Trophoblast cell (in vitro differentiated cells and primary cell): ENCODE measurements around the gene ARHGAP31.

ENCODE experiments used
- DNase-seq, 2 donors: peaks; one replicate each; pipeline ENCODE4 v3.0.0-alpha.2; 2016
- H2AFZ ChIP-seq: 2 replicates; pipeline ENCODE4 v1.6.1; 2013; ENCODE audit warnings: low read length, moderate library complexity, mild to moderate bottlenecking; ENCODE audit not compliant: insufficient read depth, poor library complexity
- H2AK5ac ChIP-seq: 2 replicates; pipeline ENCODE4 v1.6.1; 2013; ENCODE audit warnings: mild to moderate bottlenecking, low read length
- H2BK120ac ChIP-seq: 2 replicates; pipeline ENCODE4 v1.6.1; 2013; ENCODE audit warnings: low read length, mild to moderate bottlenecking, moderate library complexity; ENCODE audit not compliant: insufficient read depth, poor library complexity
- H2BK12ac ChIP-seq: 2 replicates; pipeline ENCODE4 v1.6.1; 2013; ENCODE audit warnings: mild to moderate bottlenecking, low read length, moderate library complexity
- H2BK5ac ChIP-seq: 2 replicates; pipeline ENCODE4 v1.6.1; 2013; ENCODE audit warnings: low read length, low read depth, moderate library complexity, mild to moderate bottlenecking; ENCODE audit not compliant: poor library complexity
- H3K14ac ChIP-seq: 2 replicates; pipeline ENCODE4 v1.6.1; 2013; ENCODE audit warnings: mild to moderate bottlenecking, low read length
- H3K18ac ChIP-seq: 2 replicates; pipeline ENCODE4 v1.6.1; 2013; ENCODE audit warnings: mild to moderate bottlenecking, low read length
- H3K23ac ChIP-seq: 2 replicates; pipeline ENCODE4 v1.6.1; 2013; ENCODE audit warnings: low read length
- H3K27ac ChIP-seq: 2 replicates; pipeline ENCODE4 v1.5.1; 2013; ENCODE audit warnings: low read depth, mild to moderate bottlenecking, inconsistent platforms, low read length, moderate library complexity
- H3K27me3 ChIP-seq: 2 replicates; pipeline ENCODE4 v1.6.1; 2013; ENCODE audit warnings: inconsistent platforms, mild to moderate bottlenecking, low read length, moderate library complexity; ENCODE audit not compliant: insufficient read depth
- H3K36me3 ChIP-seq, 2 experiments: 1 replicate in 1 of 2; 2 replicates in 1 of 2; pipeline ENCODE4 v1.6.1; 2013; ENCODE audit warnings: low read length in 2 of 2, mild to moderate bottlenecking in 2 of 2, moderate library complexity in 1 of 2; ENCODE audit not compliant: insufficient read depth in 2 of 2, control insufficient read depth in 1 of 2
- H3K4ac ChIP-seq: 2 replicates; pipeline ENCODE4 v1.6.1; 2013; ENCODE audit warnings: low read depth, mild to moderate bottlenecking, low read length, moderate library complexity
- H3K4me1 ChIP-seq, 2 experiments: 1 replicate in 1 of 2; 2 replicates in 1 of 2; pipeline ENCODE4 v1.6.1; 2013; ENCODE audit warnings: low read length in 2 of 2, mild to moderate bottlenecking in 2 of 2, moderate library complexity in 1 of 2; ENCODE audit not compliant: insufficient read depth in 2 of 2, control insufficient read depth in 1 of 2
- H3K4me2 ChIP-seq: 2 replicates; pipeline ENCODE4 v1.6.1; 2013; ENCODE audit warnings: inconsistent platforms, mild to moderate bottlenecking, low read length, moderate library complexity
- H3K4me3 ChIP-seq: 2 replicates; pipeline ENCODE4 v1.5.1; 2013; ENCODE audit warnings: mild to moderate bottlenecking, low read depth, low read length, inconsistent platforms
- H3K79me1 ChIP-seq: one replicate; pipeline ENCODE4 v1.6.1; 2013; ENCODE audit warnings: low read length
- H3K79me2 ChIP-seq: 2 replicates; pipeline ENCODE4 v1.6.1; 2013; ENCODE audit warnings: low read length, mild to moderate bottlenecking; ENCODE audit not compliant: control insufficient read depth, insufficient read depth, poor library complexity
- H3K9ac ChIP-seq: 2 replicates; pipeline ENCODE4 v1.6.1; 2013; ENCODE audit warnings: mild to moderate bottlenecking, low read length
- H3K9me3 ChIP-seq: 2 replicates; pipeline ENCODE4 v1.6.1; 2013; ENCODE audit warnings: low read depth, mild to moderate bottlenecking, control low read depth, inconsistent platforms, low read length; ENCODE audit not compliant: insufficient read depth
- H4K12ac ChIP-seq: 2 replicates; pipeline ENCODE4 v1.6.1; 2013; ENCODE audit warnings: low read depth, mild to moderate bottlenecking, low read length, moderate library complexity
- H4K8ac ChIP-seq: 2 replicates; pipeline ENCODE4 v1.6.1; 2013; ENCODE audit warnings: low read depth, mild to moderate bottlenecking, low read length, moderate library complexity
- H4K91ac ChIP-seq: one replicate; pipeline ENCODE4 v1.6.1; 2013; ENCODE audit warnings: low read depth, mild to moderate bottlenecking, low read length, moderate library complexity
- WGBS: extraction: QIAGEN DNeasy Blood & Tissue Kit; methylation state at CpG from one replicate; pipeline ENCODE4 v1.1.7; 2013; ENCODE audit warnings: missing lambda C conversion rate; ENCODE audit not compliant: insufficient read length, insufficient coverage; ENCODE audit errors: extremely low coverage; 5-methylcytosine and 5-hydroxymethylcytosine counted together

Gene ARHGAP31

DNA sequence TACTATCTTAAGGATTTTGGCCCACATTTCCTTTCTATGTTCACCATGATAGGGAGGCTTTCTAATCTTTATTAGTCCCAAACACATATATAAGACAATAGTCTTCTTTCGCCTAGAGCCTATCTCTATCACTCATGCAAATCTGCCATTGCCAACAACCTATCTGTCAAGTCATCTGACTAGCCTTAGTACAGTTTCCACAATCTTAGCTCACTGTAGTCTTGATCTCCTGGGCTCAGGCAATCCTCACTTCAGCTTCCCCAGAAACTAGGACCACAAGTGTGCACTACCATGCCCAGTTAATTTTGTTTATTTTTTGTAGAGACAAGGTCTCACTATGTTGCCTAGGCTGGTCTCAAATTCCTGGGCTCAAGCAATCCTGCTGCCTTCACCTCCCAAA, 162.3 kb downstream of the ARHGAP31 start:
- no peak overlapping the region for H4K91ac ChIP-seq
- H2BK12ac ChIP-seq: no peak overlapping the region
- H2AFZ ChIP-seq: no peak overlapping the region
- no peak overlapping the region for H4K8ac ChIP-seq
- no peak overlapping the region for H2BK5ac ChIP-seq
- H3K4ac ChIP-seq: no peak overlapping the region
- no CpG with 5 or more reads among the region's 1 CpG for WGBS
- H3K79me1 ChIP-seq: no peaks in the 10 kb centered on the region
- H3K14ac ChIP-seq: no peak overlapping the region
- DNase-seq: no peak
- H3K4me3 ChIP-seq: no peak overlapping the region
- H3K18ac ChIP-seq: no peak overlapping the region
- H3K4me1 ChIP-seq: no peaks in the 10 kb centered on the region
- H2AK5ac ChIP-seq: no peak overlapping the region
- no peaks in the 10 kb centered on the region for H3K79me2 ChIP-seq
- no peak overlapping the region for H3K9ac ChIP-seq
- no peak overlapping the region for H2BK120ac ChIP-seq
- no peak overlapping the region for H3K23ac ChIP-seq
- H3K27me3 ChIP-seq: no peaks in the 10 kb centered on the region
- no peaks in the 10 kb centered on the region for H3K9me3 ChIP-seq
- H3K27ac ChIP-seq: no peak overlapping the region
- peaks cover 16 to 44% of the 10 kb centered on the region in 2 experiments for H3K36me3 ChIP-seq
- H3K4me2 ChIP-seq: no peak overlapping the region
- no peak overlapping the region for H4K12ac ChIP-seq

DNA sequence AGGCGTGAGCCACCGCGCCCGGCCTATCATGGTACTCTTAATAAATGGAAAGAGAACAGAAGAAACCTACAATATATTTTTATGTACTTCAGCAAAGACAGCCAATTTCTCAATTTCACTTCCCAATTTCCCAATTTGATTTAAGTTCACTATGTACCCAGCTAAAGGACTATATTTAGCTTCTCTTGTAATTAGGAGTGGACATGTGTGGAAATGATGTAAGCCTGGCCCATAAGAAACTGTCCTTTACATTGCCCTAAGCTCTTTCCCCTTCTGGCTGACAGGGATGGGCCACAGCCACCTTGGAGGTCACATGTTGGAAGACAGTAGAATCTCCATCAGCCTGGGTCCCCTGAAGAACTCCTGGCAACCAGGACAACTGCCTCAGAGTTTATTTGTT, 163.1 kb downstream of the ARHGAP31 start:
- no peak overlapping the region for H4K91ac ChIP-seq
- no peak overlapping the region for H3K27ac ChIP-seq
- no peak overlapping the region for H3K14ac ChIP-seq
- no peak for DNase-seq
- H4K8ac ChIP-seq: no peak overlapping the region
- peaks cover 16 to 44% of the 10 kb centered on the region in 2 experiments for H3K36me3 ChIP-seq
- no CpG with 5 or more reads among the region's 4 CpGs for WGBS
- no peak overlapping the region for H3K4me2 ChIP-seq
- no peak overlapping the region for H3K9ac ChIP-seq
- no peak overlapping the region for H3K4me3 ChIP-seq
- H4K12ac ChIP-seq: no peak overlapping the region
- no peak overlapping the region for H3K4ac ChIP-seq
- H2BK5ac ChIP-seq: no peak overlapping the region
- H2BK12ac ChIP-seq: no peak overlapping the region
- no peak overlapping the region for H2AK5ac ChIP-seq
- H3K79me1 ChIP-seq: no peaks in the 10 kb centered on the region
- no peak overlapping the region for H2BK120ac ChIP-seq
- H3K9me3 ChIP-seq: no peaks in the 10 kb centered on the region
- H3K27me3 ChIP-seq: no peaks in the 10 kb centered on the region
- H3K23ac ChIP-seq: no peak overlapping the region
- no peak overlapping the region for H3K18ac ChIP-seq
- H3K4me1 ChIP-seq: no peaks in the 10 kb centered on the region
- H3K79me2 ChIP-seq: no peaks in the 10 kb centered on the region
- H2AFZ ChIP-seq: no peak overlapping the region

DNA sequence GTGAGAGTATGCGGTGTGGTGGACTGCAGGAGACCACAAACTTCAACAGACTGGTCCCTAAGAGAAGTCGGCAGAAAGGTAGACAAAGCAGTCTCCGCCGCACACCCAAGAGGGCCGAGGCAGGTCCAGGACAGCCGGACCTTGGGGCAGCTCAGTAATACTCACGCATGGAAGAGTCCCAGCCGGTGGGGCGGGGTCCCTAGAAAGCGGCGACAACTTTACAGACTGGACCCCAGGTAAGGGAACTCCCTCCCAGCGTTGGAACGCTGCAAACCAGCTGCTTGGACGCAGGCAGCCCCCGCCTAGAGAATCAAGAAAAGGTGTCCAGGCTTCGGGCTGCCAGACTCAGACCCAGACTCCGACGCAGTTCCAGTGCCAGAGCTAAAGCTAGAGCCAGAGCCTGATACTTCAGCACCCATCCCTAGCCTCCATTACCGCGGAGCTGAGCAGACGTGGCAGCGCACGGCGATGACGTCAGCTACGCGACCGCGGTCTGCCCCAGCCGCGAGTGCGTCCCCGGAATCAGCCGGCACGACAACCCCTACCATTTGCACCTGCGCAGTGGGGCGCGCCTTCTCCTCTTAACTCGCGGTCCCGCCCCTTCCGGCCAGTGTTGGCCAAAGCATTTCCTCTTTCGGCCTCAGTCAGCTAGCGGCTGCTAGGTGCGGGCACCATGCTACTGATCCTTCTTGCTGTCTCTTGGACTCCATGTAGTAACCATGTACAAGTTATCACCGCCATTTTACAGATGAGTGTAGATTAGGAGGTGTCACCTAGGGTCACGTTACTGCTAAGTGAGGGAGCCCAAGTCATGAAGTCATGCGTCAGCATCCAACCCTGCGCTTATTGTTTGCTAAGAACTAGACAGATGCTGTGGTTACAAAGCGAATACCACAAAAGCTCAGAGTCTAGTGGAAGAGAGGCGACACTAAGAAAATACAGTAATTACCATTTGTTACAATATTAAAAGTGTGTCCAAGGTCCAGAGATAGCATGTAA, 169.3 kb downstream of the ARHGAP31 start, which contains the start of gene TMEM39A:
Gene TMEM39A (minus strand): TSS at position 445 of the 999 bp plus-strand sequence. CDS start 1,541 bp downstream, outside the sequence.
- no CpG with 5 or more reads among the region's 51 CpGs for WGBS
- Histone ChIP-seq H3K9me3 (no peaks in the 10 kb centered on the region), H3K9ac (peak within 1 kb of the TSS; percentile 98), H3K36me3 (peaks cover 4 to 9% of the 10 kb centered on the region in 2 experiments), H3K18ac (peak within 1 kb of the TSS; percentile 74), H2BK120ac (peak within 1 kb of the TSS; percentile 65), H3K79me2 (peaks cover 6% of the 10 kb centered on the region), H3K4me2 (peak within 1 kb of the TSS; percentile 90), H3K23ac (no peak within 1 kb of the TSS), H3K4me1 (peaks cover 2 to 4% of the 10 kb centered on the region in 2 experiments), H3K4ac (peak within 1 kb of the TSS; percentile 76), H2AFZ (peak within 1 kb of the TSS; percentile 80), H3K14ac (peak within 1 kb of the TSS; percentile 88), H3K27me3 (no peaks in the 10 kb centered on the region), H3K79me1 (peaks cover 6% of the 10 kb centered on the region), H2BK5ac (peak within 1 kb of the TSS; percentile 71), H2AK5ac (peak within 1 kb of the TSS; percentile 70), H4K8ac (peak within 1 kb of the TSS; percentile 90), H3K27ac (peak within 1 kb of the TSS; percentile 30), H2BK12ac (no peak within 1 kb of the TSS), H4K91ac (peak within 1 kb of the TSS; percentile 78), H4K12ac (peak within 1 kb of the TSS; percentile 67), H3K4me3 (peak within 1 kb of the TSS; percentile 94)
- peak; percentile 100 for DNase-seq

DNA sequence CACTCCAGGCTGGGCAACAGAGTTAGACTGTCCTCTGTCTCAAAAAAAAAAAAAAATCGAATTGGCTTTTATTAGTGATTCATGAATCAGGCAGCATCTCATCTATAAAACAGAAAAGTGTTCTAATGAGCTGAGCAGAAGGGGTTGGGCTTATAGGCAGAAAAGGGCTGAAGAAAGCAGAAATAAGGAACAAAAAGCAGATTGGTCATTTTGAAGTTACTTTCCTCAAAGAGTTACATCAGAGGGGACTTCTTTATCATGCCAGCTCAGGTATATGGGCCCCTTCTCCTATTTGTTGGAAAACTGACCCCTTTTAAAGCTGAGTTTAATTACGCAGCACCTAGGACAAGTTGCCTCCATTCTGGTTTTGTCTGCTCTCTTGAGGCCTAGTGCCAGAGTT, 173.9 kb downstream of the ARHGAP31 start:
- Histone ChIP-seq H3K79me1 (peaks cover 11% of the 10 kb centered on the region), H3K4me1 (peaks cover 4 to 7% of the 10 kb centered on the region in 2 experiments), H3K14ac (no peak overlapping the region), H3K9me3 (no peaks in the 10 kb centered on the region), H2BK12ac (no peak overlapping the region), H4K91ac (no peak overlapping the region), H2BK120ac (peak overlapping the region; percentile 19), H3K27me3 (no peaks in the 10 kb centered on the region), H2AFZ (no peak overlapping the region), H3K9ac (no peak overlapping the region), H3K4me3 (no peak overlapping the region), H3K18ac (no peak overlapping the region), H2BK5ac (no peak overlapping the region), H3K36me3 (peaks cover 0 to 3% of the 10 kb centered on the region in 2 experiments), H3K79me2 (peaks cover 7% of the 10 kb centered on the region), H3K23ac (no peak overlapping the region), H3K4me2 (peak overlapping the region; percentile 83), H2AK5ac (no peak overlapping the region), H4K12ac (no peak overlapping the region), H3K4ac (no peak overlapping the region), H3K27ac (no peak overlapping the region), H4K8ac (peak overlapping the region; percentile 84)
- no peak for DNase-seq
- no CpG with 5 or more reads among the region's 2 CpGs for WGBS
